ENCODE data around the gene EPHA8. TPM values are rescaled to one million over a fixed set of nuclear protein-coding genes. Genes with fewer than 3 reads are reported as not detected.

Gene EPHA8
- polyA plus RNA-seq, 1 of the 3 experiments (the other 2 are of a cell fraction), result 0.02 TPM

DNA sequence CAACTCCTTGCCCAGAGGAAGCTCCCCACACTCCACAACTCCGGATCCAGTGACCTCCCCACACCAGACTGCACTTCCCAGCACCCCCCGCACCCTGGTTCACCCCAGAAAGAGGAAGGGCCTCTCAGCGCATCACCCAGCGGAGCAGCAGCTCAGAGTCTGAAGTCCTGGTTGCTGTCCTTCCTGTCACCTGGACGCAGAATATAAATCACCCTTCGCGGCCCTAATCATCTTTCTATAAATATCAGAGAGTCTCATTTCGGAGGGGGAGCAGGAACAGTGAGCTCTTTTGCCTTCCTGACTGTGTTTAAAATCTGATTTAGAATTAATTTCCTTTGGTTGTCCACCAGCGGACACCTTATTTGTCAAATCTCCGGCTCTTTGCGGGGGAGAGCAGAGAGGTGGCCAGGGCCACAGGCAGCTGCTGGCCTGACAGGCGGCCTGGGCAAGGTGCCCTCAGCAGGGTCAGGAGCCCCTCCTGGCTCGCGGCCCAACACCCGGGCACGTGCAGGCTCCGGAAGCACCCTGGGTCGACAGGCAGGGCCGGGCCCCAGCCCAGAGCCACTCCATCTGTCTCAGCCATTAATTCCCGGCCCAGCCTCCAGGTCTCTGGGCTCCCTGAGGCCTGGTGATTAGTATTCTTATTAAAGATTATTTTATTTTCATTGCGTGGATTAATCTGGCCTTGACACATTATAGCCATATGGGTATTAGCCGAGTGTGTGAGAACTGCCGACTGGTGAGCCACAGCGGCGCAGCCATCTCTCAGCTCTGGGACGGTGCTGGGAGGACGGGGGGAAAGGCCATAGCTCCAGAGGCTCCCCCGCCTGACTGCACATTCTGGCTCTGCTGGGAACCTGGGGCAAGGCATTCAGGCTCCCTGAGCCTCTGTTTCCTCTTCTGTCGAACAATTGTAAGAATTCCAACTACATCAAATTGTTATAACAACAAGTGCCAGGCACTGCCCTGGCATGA lies 19.7 kb downstream of the EPHA8 start (continued):
- TF ChIP-seq, protein P1, sequence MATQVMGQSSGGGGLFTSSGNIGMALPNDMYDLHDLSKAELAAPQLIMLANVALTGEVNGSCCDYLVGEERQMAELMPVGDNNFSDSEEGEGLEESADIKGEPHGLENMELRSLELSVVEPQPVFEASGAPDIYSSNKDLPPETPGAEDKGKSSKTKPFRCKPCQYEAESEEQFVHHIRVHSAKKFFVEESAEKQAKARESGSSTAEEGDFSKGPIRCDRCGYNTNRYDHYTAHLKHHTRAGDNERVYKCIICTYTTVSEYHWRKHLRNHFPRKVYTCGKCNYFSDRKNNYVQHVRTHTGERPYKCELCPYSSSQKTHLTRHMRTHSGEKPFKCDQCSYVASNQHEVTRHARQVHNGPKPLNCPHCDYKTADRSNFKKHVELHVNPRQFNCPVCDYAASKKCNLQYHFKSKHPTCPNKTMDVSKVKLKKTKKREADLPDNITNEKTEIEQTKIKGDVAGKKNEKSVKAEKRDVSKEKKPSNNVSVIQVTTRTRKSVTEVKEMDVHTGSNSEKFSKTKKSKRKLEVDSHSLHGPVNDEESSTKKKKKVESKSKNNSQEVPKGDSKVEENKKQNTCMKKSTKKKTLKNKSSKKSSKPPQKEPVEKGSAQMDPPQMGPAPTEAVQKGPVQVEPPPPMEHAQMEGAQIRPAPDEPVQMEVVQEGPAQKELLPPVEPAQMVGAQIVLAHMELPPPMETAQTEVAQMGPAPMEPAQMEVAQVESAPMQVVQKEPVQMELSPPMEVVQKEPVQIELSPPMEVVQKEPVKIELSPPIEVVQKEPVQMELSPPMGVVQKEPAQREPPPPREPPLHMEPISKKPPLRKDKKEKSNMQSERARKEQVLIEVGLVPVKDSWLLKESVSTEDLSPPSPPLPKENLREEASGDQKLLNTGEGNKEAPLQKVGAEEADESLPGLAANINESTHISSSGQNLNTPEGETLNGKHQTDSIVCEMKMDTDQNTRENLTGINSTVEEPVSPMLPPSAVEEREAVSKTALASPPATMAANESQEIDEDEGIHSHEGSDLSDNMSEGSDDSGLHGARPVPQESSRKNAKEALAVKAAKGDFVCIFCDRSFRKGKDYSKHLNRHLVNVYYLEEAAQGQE (IDR thresholded peaks at IDR 0.05; ENCODE audit: low read depth, low read length), result no peak
- TF ChIP-seq, protein P2, sequence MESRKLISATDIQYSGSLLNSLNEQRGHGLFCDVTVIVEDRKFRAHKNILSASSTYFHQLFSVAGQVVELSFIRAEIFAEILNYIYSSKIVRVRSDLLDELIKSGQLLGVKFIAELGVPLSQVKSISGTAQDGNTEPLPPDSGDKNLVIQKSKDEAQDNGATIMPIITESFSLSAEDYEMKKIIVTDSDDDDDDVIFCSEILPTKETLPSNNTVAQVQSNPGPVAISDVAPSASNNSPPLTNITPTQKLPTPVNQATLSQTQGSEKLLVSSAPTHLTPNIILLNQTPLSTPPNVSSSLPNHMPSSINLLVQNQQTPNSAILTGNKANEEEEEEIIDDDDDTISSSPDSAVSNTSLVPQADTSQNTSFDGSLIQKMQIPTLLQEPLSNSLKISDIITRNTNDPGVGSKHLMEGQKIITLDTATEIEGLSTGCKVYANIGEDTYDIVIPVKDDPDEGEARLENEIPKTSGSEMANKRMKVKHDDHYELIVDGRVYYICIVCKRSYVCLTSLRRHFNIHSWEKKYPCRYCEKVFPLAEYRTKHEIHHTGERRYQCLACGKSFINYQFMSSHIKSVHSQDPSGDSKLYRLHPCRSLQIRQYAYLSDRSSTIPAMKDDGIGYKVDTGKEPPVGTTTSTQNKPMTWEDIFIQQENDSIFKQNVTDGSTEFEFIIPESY (IDR thresholded peaks at IDR 0.05; ENCODE audit: borderline replicate concordance, low read depth), result no peak
- peak; percentile 37 for TF ChIP-seq CHD2 (IDR thresholded peaks at IDR 0.05; ENCODE audit: low read length, partially characterized antibody)
- TF ChIP-seq, protein P3, sequence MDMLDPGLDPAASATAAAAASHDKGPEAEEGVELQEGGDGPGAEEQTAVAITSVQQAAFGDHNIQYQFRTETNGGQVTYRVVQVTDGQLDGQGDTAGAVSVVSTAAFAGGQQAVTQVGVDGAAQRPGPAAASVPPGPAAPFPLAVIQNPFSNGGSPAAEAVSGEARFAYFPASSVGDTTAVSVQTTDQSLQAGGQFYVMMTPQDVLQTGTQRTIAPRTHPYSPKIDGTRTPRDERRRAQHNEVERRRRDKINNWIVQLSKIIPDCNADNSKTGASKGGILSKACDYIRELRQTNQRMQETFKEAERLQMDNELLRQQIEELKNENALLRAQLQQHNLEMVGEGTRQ (IDR thresholded peaks at IDR 0.05; ENCODE audit: borderline replicate concordance, low read depth, low read length), result no peak
- TF ChIP-seq GATA2 (CRISPR knock-in tag; IDR thresholded peaks at IDR 0.05), result peak; percentile 46; the same call in 1 of the 2 replicates

DNA sequence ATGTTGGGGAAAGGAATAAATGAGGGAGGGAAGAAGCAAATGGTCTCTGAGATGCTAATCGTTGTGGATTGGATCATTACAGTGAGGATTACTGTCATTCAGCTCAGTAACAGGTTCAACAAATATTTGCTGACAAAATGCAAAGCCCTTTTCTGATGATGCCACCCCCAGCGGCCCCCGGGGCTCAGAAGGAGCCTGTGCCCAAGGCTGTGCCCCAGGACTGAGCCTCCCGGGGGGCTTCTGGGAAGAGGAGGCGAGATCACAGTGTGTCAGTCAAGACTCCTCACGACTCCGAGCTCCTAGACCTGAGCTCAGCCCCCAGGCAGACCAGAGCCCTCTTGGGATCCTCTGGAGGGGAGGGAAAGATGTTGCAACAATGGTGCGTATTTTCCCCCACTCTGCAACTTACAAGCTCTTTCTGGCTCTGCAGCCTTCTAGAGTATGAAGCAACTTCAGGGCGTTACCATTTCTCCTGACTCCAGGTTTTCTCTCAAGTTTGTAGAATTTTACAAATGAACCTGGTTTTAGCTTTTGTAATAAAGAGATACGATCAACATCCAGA lies 20.8 kb downstream of the EPHA8 start:
- no peaks in the 10 kb centered on the region for H3K79me2 ChIP-seq (ENCODE audit: insufficient read depth)
- H3K9ac ChIP-seq, result no peak overlapping the region
- CTCF ChIA-PET, result interaction anchor here (0.7 to 6.2 kb wide), 11 partner anchors 9 to 167 kb away, joined by 3 to 32 read pairs (median 4); partner anchors contain the start of gene C1QC
- no peak overlapping the region for H3K4me2 ChIP-seq
- POLR2A ChIA-PET, result interaction anchor here (0.5 to 2.0 kb wide), 3 partner anchors 11 to 44 kb away, joined by 3 to 9 read pairs (median 4); no protein-coding TSS in a partner anchor
- H3K4me1 ChIP-seq (ENCODE audit: control insufficient read depth in 1 of 2, insufficient read depth in 2 of 2, low read depth in 1 of 2, low read length in 1 of 2), result peaks cover 0 to 44% of the 10 kb centered on the region in 2 experiments; a peak in 2 of 4 replicates
- no peaks in the 10 kb centered on the region for H3K9me2 ChIP-seq
- 57% methylated on average over 10 of the region's 10 CpGs for WGBS (ENCODE audit: low lambda C conversion rate)
- no peaks in the 10 kb centered on the region for H4K20me1 ChIP-seq (ENCODE audit: insufficient read depth)
- H3K27ac ChIP-seq (ENCODE audit: low read depth in 2 of 2, low read length in 1 of 2), result peak overlapping the region in 1 of 2 experiments; percentile 91; a peak in 2 of 4 replicates
- H3K27me3 ChIP-seq (ENCODE audit: insufficient read depth), result no peaks in the 10 kb centered on the region; the same call in 1 of the 2 replicates
- H3F3A ChIP-seq (replicated peaks; ENCODE audit: insufficient read depth), result peaks cover 4% of the 10 kb centered on the region
- no peak overlapping the region for H2AFZ ChIP-seq (ENCODE audit: low read depth)
- DNase-seq, result no peak
- no peaks in the 10 kb centered on the region for H3K36me3 ChIP-seq (replicated peaks in 1 of 2; ENCODE audit: control insufficient read depth in 1 of 2, insufficient read depth in 2 of 2, low read length in 1 of 2)
- no peaks in the 10 kb centered on the region for H3K9me3 ChIP-seq
- H3K4me3 ChIP-seq (ENCODE audit: low read depth in 2 of 2, low read length in 1 of 2), result no peak overlapping the region
- TF ChIP-seq CHD2 (IDR thresholded peaks at IDR 0.05; ENCODE audit: low read length, partially characterized antibody), result no peak
- TF ChIP-seq GATA2 (CRISPR knock-in tag; IDR thresholded peaks at IDR 0.05), result no peak
- TF ChIP-seq, protein P1 (IDR thresholded peaks at IDR 0.05; ENCODE audit: low read depth, low read length), result no peak
- TF ChIP-seq RCOR1 (IDR thresholded peaks at IDR 0.05; ENCODE audit: low read length), result no peak
- TF ChIP-seq MXI1 (IDR thresholded peaks at IDR 0.05; ENCODE audit: low read depth, low read length), result no peak
- TF ChIP-seq RFX5 (IDR thresholded peaks at IDR 0.05; ENCODE audit: low read length), result no peak
- TF ChIP-seq JUND (IDR thresholded peaks at IDR 0.05), result no peak
- TF ChIP-seq, protein P4, sequence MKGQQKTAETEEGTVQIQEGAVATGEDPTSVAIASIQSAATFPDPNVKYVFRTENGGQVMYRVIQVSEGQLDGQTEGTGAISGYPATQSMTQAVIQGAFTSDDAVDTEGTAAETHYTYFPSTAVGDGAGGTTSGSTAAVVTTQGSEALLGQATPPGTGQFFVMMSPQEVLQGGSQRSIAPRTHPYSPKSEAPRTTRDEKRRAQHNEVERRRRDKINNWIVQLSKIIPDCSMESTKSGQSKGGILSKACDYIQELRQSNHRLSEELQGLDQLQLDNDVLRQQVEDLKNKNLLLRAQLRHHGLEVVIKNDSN (IDR thresholded peaks at IDR 0.05; ENCODE audit: borderline replicate concordance, low read depth), result no peak
- TF ChIP-seq, protein P5, sequence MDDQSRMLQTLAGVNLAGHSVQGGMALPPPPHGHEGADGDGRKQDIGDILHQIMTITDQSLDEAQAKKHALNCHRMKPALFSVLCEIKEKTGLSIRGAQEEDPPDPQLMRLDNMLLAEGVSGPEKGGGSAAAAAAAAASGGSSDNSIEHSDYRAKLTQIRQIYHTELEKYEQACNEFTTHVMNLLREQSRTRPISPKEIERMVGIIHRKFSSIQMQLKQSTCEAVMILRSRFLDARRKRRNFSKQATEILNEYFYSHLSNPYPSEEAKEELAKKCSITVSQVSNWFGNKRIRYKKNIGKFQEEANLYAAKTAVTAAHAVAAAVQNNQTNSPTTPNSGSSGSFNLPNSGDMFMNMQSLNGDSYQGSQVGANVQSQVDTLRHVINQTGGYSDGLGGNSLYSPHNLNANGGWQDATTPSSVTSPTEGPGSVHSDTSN (IDR thresholded peaks at IDR 0.05), result no peak
- no peak for TF ChIP-seq EZH2phosphoT487 (IDR thresholded peaks at IDR 0.05; ENCODE audit: borderline replicate concordance, low read depth)
- no peak for TF ChIP-seq RXRA (IDR thresholded peaks at IDR 0.05; ENCODE audit: borderline replicate concordance, low read depth)

Data from SK-N-SH (cell line).